AG04449 (cell line): Measurements from ENCODE around the gene SGCE.

ENCODE experiments used
- CTCF ChIA-PET: fragments of 350-600 bp; formaldehyde crosslinking; extraction: SDS; loops from one replicate; lab custom pipeline; 2021; ENCODE audit warnings: antibody characterized with exemption; lab: Yijun Ruan, JAX
- POLR2A ChIA-PET: fragments of 400-600, 350-600 bp; formaldehyde crosslinking; extraction: SDS; loops from one replicate; lab custom pipeline; 2020; ENCODE audit warnings: antibody characterized with exemption, inconsistent platforms; lab: Yijun Ruan, JAX
- DNase-seq: peaks from one replicate; pipeline ENCODE4 v3.0.0-alpha.2; 2010; ENCODE audit warnings: low read depth, low spot score
- H3K4me3 ChIP-seq: 2 replicates; pipeline ENCODE4 v1.5.1; 2011; ENCODE audit warnings: low read depth, mild to moderate bottlenecking, control low read depth, low read length
- CTCF ChIP-seq: IDR thresholded peaks from one replicate; pipeline ENCODE4 v1.5.1; 2011; ENCODE audit warnings: mild to moderate bottlenecking, moderate library complexity, low read length, control low read depth, inconsistent platforms; ENCODE audit not compliant: insufficient read depth; ENCODE audit errors: missing control alignments

SGCE gene

DNA sequence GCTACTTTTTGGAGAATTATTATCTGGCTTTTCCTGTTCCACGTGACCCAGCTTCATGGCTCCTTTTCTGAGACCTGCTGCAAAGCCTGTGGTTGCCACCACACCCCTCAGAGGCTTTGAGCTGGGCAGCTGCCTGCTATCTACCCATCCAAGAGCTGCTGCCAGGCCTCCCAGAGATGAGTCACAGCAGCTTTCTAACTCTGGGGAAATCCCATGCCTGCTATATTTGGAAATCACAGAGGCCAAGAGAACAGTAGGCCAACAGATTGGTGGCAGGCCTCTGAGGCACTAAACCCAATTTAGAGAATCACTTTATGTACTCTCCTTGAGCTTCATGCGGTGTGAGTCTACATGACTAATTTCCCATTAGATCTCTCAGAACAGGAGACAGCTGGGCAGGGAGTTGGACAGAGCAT lies 35.2 kb downstream of the SGCE start:
- ChIA-PET CTCF (interaction anchor here (0.9 kb wide), 1 partner anchor 34 kb away, joined by 3 read pairs; no protein-coding TSS in a partner anchor), POLR2A (no interaction called here)
- peak; percentile 82 for DNase-seq
- H3K4me3 ChIP-seq = no peak overlapping the region
- no peak for TF ChIP-seq CTCF

GRCh38 chr7:94618126-94618525 lies 37.8 kb downstream of the SGCE start:
- no peak for TF ChIP-seq CTCF
- H3K4me3 ChIP-seq = no peak overlapping the region
- DNase-seq = no peak
- ChIA-PET POLR2A (no interaction called here), CTCF (interaction anchor here (0.9 to 2.2 kb wide), 2 partner anchors 25 to 30 kb away, joined by 3 to 5 read pairs; no protein-coding TSS in a partner anchor)

DNA sequence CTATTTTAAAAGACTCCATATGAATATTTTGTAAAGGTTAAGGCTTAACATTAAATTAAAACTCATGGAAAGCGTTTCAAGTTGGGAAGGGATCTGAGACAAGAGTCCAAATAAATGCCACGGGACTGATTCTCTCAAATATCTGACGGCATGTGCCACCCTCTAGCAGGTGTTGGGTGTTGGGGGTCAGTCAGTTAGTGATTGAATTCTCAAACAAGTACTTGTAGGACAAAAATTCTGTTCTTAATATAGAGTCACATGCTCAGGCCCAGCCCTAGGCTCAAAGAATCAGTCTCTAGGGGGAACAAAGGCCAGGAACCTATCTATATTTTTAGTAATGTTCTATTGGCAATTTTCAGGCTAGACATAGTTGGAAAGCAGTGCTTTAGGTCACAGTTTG lies 39.1 kb downstream of the SGCE start:
- no peak for DNase-seq
- ChIA-PET POLR2A (no interaction called here), CTCF (no interaction called here)
- no peak for TF ChIP-seq CTCF
- no peak overlapping the region for H3K4me3 ChIP-seq

- TF ChIP-seq CTCF = no peak
- no peak for DNase-seq
- CTCF ChIA-PET = no interaction called here
- H3K4me3 ChIP-seq = no peak overlapping the region
- POLR2A ChIA-PET = no interaction called here
Measured at GRCh38 chr7:94615666-94616065, 40.3 kb downstream of the SGCE start.

GRCh38 chr7:94612661-94613060 lies 43.3 kb downstream of the SGCE start:
- no peak for DNase-seq
- H3K4me3 ChIP-seq = no peak overlapping the region
- TF ChIP-seq CTCF = no peak
- ChIA-PET POLR2A (no interaction called here), CTCF (no interaction called here)

GRCh38 chr7:94612253-94612652 lies 43.7 kb downstream of the SGCE start:
- no peak for DNase-seq
- H3K4me3 ChIP-seq = no peak overlapping the region
- CTCF ChIA-PET = no interaction called here
- POLR2A ChIA-PET = no interaction called here
- no peak for TF ChIP-seq CTCF
